GM20000 (cell line): ENCODE results near the gene RAVER2.

Source experiments
- DNase-seq: peaks from one replicate; pipeline ENCODE4 v3.0.0; 2012; ENCODE audit warnings: low spot score
- TF ChIP-seq, protein P1 (sequence below): IDR thresholded peaks from 2 replicates; pipeline ENCODE4 v1.5.1; 2012; ENCODE audit warnings: mild to moderate bottlenecking, control low read depth; ENCODE audit errors: extremely low read depth, missing control alignments

RAVER2 gene

DNA sequence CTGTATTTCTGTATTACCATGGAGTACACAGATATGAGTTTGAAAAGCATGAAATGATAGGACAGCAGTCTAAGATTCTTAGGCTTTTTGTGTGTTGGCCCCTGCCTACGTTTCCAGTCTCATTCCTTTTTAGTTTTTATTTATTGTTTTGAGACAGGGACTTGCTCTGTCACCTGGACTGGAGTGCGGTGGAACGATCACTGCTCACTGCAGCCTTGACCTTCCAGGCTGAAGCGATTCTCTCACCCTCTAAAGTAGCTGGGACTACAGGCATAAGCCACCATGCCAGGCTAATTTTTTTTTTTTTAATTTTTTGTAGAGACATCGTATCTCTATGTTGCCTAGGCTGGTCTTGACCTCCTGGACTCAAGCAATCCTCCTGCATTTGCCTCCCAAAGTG, 3.8 kb downstream of the RAVER2 start:
- DNase-seq, result no peak
- TF ChIP-seq, protein P1, sequence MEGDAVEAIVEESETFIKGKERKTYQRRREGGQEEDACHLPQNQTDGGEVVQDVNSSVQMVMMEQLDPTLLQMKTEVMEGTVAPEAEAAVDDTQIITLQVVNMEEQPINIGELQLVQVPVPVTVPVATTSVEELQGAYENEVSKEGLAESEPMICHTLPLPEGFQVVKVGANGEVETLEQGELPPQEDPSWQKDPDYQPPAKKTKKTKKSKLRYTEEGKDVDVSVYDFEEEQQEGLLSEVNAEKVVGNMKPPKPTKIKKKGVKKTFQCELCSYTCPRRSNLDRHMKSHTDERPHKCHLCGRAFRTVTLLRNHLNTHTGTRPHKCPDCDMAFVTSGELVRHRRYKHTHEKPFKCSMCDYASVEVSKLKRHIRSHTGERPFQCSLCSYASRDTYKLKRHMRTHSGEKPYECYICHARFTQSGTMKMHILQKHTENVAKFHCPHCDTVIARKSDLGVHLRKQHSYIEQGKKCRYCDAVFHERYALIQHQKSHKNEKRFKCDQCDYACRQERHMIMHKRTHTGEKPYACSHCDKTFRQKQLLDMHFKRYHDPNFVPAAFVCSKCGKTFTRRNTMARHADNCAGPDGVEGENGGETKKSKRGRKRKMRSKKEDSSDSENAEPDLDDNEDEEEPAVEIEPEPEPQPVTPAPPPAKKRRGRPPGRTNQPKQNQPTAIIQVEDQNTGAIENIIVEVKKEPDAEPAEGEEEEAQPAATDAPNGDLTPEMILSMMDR, result no peak

DNA sequence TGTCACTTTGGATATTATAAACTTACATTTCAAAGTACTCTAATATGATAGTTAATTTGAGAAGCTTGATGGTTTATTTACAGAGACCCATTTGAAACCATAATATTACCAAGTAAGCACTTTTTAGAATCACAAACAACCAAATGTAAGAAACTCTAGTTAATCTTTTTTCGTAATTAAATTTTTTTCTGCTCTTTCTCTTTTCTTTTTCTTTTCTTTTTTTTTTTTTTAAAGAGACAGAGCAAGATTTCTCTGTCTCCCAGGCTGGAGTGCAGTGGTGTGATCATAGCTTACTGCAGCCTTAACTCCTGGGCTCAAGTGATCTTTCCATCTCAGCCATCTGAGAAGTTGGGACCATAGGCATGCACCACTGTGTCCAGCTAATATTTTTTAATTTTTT, 5.2 kb downstream of the RAVER2 start:
- DNase-seq, result no peak
- TF ChIP-seq, protein P1, result no peak

GRCh38 chr1:64750875-64751274, 6.0 kb downstream of the RAVER2 start:
- TF ChIP-seq, protein P1, result no peak
- DNase-seq, result no peak

DNA sequence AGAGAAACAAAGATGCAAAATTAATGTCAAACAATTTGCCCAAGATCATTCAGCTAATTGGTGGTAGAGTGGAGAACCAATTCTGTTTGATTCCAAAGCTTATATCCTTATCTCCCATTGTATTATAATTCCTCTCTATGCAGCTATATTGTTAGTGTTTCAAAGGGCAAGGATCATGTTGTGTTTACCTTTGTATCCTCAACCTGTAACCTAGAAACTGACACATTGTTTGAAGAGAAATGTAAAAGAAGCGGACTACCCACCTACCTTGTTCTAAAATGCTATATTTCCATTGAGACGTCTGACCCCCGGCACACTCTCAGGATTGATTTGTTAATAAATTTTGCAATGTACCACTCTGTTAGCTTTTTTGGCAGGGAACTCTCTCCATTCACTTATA, 9.3 kb downstream of the RAVER2 start:
- no peak for DNase-seq
- TF ChIP-seq, protein P1, result no peak

DNA sequence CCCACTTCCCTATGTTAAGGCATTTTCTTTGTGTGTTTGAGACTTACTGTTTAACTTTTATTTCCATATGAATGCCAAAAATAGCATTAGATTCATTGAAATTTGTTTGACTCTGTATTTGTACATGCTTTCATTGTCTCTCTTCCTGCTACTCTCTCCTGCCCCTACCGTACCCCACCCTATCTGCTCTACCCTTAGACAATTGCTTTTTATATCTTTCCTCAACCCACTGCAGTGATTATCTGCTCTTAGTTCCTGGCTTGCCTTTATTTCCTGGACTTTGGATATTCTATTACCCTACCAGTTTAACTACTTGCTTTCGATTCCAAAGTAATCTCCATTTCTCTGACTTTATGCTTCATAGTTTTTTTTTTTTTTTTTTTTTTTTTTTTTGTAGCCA, 10.5 kb downstream of the RAVER2 start:
- DNase-seq, result no peak

GRCh38 chr1:64756770-64757169, 11.9 kb downstream of the RAVER2 start:
- no peak for DNase-seq
- TF ChIP-seq, protein P1, result no peak

More for the DNA sequence above, 10.5 kb downstream of the RAVER2 start:
- TF ChIP-seq, protein P1, result no peak

GRCh38 chr1:64757213-64757612, 12.3 kb downstream of the RAVER2 start:
- TF ChIP-seq, protein P1, result no peak
- no peak for DNase-seq

- no peak for DNase-seq
- TF ChIP-seq, protein P1, result no peak
Observed at GRCh38 chr1:64758233-64758632, 13.4 kb downstream of the RAVER2 start.
